Measurements from ENCODE around the gene NAA30. TPM values are rescaled to one million over a fixed set of nuclear protein-coding genes. Genes with fewer than 3 reads are reported as not detected.

Gene NAA30
- total RNA-seq, 4 donors from 2014 or later, result 17.9 to 24.6 (median 19.2) TPM

GRCh38 chr14:57375156-57375555, 15.2 kb upstream of the NAA30 start:
- intact Hi-C loops (cut with DNase I), result no loop called here
- DNase-seq (ENCODE audit: extremely low spot score), result no peak
- 71% methylated on average over 3 of the region's 3 CpGs for WGBS

GRCh38 chr14:57378661-57379060, 11.7 kb upstream of the NAA30 start:
- H3K4me1 ChIP-seq, result no peaks in the 10 kb centered on the region
- intact Hi-C loops (cut with DNase I), result no loop called here

More at GRCh38 chr14:57375156-57375555, 15.2 kb upstream of the NAA30 start:
- no peak overlapping the region for H3K4me3 ChIP-seq
- no peaks in the 10 kb centered on the region for H3K4me1 ChIP-seq
- H3K27ac ChIP-seq (replicated peaks in 1 of 4), result no peak overlapping the region
- no peaks in the 10 kb centered on the region for H3K9me3 ChIP-seq
- no peaks in the 10 kb centered on the region for H3K27me3 ChIP-seq
- TF ChIP-seq CTCF (IDR thresholded peaks at IDR 0.05) (no peak), POLR2AphosphoS5 (IDR thresholded peaks at IDR 0.05) (no peak), EP300 (IDR thresholded peaks at IDR 0.05) (no peak), POLR2A (IDR thresholded peaks at IDR 0.05; ENCODE audit: low read depth) (no peak)
- H3K36me3 ChIP-seq, result no peaks in the 10 kb centered on the region

GRCh38 chr14:57380935-57381334, 9.5 kb upstream of the NAA30 start:
- no peaks in the 10 kb centered on the region for H3K36me3 ChIP-seq
- DNase-seq (ENCODE audit: extremely low spot score), result no peak
- no peaks in the 10 kb centered on the region for H3K27me3 ChIP-seq
- no peaks in the 10 kb centered on the region for H3K4me1 ChIP-seq
- intact Hi-C loops (cut with DNase I), result no loop called here
- H3K27ac ChIP-seq (replicated peaks in 1 of 4), result no peak overlapping the region
- 88% methylated on average over 3 of the region's 3 CpGs for WGBS
- H3K4me3 ChIP-seq, result no peak overlapping the region
- H3K9me3 ChIP-seq, result no peaks in the 10 kb centered on the region
- TF ChIP-seq POLR2A (IDR thresholded peaks at IDR 0.05; ENCODE audit: low read depth) (no peak), POLR2AphosphoS5 (IDR thresholded peaks at IDR 0.05) (no peak), CTCF (IDR thresholded peaks at IDR 0.05) (no peak), EP300 (IDR thresholded peaks at IDR 0.05) (no peak)

More at GRCh38 chr14:57378661-57379060, 11.7 kb upstream of the NAA30 start:
- no peaks in the 10 kb centered on the region for H3K36me3 ChIP-seq
- TF ChIP-seq EP300 (IDR thresholded peaks at IDR 0.05) (no peak), POLR2A (IDR thresholded peaks at IDR 0.05; ENCODE audit: low read depth) (no peak)
- H3K9me3 ChIP-seq, result no peaks in the 10 kb centered on the region
- H3K27me3 ChIP-seq, result no peaks in the 10 kb centered on the region
- no peak overlapping the region for H3K4me3 ChIP-seq
- H3K27ac ChIP-seq (replicated peaks in 1 of 4), result no peak overlapping the region
- DNase-seq (ENCODE audit: extremely low spot score), result no peak

GRCh38 chr14:57382283-57382682, 8.1 kb upstream of the NAA30 start:
- Histone ChIP-seq H3K4me1 (no peaks in the 10 kb centered on the region), H3K27me3 (no peaks in the 10 kb centered on the region), H3K9me3 (no peaks in the 10 kb centered on the region), H3K36me3 (no peaks in the 10 kb centered on the region), H3K4me3 (no peak overlapping the region), H3K27ac (replicated peaks in 1 of 4) (no peak overlapping the region)
- 64% methylated on average over 2 of the region's 2 CpGs for WGBS
- DNase-seq (ENCODE audit: extremely low spot score), result no peak
- intact Hi-C loops (cut with DNase I), result no loop called here
- TF ChIP-seq CTCF (IDR thresholded peaks at IDR 0.05), result no peak
- no peak for TF ChIP-seq EP300 (IDR thresholded peaks at IDR 0.05)
- TF ChIP-seq POLR2AphosphoS5 (IDR thresholded peaks at IDR 0.05), result no peak
- TF ChIP-seq POLR2A (IDR thresholded peaks at IDR 0.05; ENCODE audit: low read depth), result no peak

- Histone ChIP-seq H3K9me3 (no peaks in the 10 kb centered on the region), H3K27me3 (no peaks in the 10 kb centered on the region), H3K4me3 (no peak overlapping the region), H3K4me1 (no peaks in the 10 kb centered on the region), H3K27ac (replicated peaks in 1 of 4) (no peak overlapping the region), H3K36me3 (no peaks in the 10 kb centered on the region)
- intact Hi-C loops (cut with DNase I), result no loop called here
- no peak for DNase-seq (ENCODE audit: extremely low spot score)
- no peak for TF ChIP-seq CTCF (IDR thresholded peaks at IDR 0.05)
- no peak for TF ChIP-seq POLR2A (IDR thresholded peaks at IDR 0.05; ENCODE audit: low read depth)
- no peak for TF ChIP-seq POLR2AphosphoS5 (IDR thresholded peaks at IDR 0.05)
- no peak for TF ChIP-seq EP300 (IDR thresholded peaks at IDR 0.05)
These were observed 7.2 kb upstream of the NAA30 start for GRCh38 chr14:57383125-57383745.

Data from esophagus muscularis mucosa (tissue), 4 donors.